GM21619 (cell line): ENCODE results near the gene LTBP3.
"Not testable (repeated sequence)": the region's sequence is repeated elsewhere in the genome, so short reads cannot be mapped to it uniquely, and the experiment has no call there.

ENCODE experiments used
- ATAC-seq: cut with Tn5 transposase; IDR thresholded peaks from one replicate; pipeline ENCODE4 v1.9.1; 2021; ENCODE audit not compliant: unreplicated experiment

The LTBP3 gene

DNA sequence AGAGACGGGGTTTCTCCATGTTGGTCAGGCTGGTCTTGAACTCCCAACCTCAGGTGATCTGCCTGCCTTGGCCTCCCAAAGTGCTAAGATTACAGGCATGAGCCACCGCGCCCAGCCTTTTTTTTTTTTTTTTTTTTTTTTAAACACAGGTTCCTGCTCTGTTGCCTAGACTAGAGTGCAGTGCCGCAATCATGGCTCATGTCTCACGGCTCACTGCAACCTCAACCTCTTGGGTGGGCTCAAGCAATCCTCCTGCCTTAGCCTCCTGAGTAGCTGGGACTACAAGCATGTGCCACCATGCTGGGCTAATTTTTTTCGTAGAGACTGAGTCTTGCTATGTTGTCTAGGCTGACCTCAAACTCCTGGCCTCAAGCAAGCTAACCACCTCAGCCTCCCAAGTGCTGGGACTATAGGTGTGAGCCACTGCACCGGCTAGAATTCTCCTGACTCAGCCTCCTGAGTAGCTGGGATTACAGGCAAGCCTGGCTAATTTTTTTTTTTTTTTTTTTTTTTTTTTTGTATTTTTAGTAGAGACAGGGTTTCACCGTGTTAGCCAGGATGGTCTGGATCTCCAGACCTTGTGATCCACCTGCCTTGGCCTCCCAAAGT is 39.1 kb downstream of the LTBP3 start:
- ATAC-seq = not testable (repeated sequence)

DNA sequence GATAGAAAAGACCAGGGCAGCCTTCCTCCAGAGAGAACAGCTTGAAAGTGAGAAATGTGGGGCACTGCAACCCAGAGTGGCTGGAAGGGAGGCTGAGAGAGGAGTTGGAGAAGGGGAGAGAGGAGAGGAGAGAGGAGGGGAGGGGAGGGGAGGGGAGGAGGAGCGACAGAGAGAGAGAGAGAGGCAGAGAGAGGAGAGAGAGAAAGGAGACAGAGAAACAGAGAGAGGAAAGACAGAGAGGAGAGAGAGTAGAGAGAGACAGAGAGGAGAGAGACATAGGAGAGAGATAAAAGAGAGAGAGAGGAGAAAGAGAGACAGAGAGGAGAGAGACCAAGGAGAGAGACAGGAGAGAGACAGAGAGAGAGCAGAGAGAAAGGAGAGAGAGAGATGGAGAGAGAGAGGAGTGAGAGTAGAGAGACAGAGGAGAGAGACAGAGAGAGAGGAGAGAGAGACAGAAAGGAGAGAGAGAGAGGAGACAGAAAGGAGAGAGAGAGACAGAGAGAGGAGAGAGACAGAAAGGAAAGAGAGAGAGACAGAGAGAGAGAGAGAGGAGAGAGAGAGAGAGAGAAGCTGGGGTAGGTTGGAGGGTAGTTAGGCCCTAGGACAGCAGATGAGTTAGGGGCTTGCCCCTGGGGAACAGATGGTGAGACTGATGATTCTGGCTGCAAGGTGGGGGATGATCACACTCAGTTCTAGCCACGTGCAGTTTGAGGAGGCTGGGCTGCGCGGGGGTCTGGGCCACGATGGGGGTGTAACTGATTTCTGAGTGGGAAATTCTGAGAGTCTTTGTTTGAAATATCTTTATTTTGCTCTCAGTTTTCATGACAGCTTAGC is 41.8 kb downstream of the LTBP3 start:
- no peak for ATAC-seq

DNA sequence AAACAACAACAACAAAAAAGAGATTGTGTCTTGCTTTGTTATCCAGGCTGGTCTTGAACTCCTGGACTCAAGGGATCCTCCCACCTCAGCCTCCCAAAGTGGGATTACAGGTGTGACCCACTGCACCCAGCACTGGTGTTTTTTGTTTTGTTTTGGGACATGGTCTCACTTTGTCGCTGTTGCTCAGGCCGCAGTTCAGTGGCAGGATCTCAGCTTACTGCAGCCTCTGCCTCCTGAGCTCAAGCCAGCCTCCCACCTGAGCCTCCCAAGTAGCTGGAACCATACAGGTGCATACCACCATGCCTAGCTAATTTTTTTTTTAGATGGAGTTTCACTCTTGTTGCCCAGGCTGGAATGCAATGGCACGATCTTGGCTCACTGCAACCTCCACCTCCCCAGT is 45.8 kb downstream of the LTBP3 start:
- ATAC-seq = not testable (repeated sequence)

DNA sequence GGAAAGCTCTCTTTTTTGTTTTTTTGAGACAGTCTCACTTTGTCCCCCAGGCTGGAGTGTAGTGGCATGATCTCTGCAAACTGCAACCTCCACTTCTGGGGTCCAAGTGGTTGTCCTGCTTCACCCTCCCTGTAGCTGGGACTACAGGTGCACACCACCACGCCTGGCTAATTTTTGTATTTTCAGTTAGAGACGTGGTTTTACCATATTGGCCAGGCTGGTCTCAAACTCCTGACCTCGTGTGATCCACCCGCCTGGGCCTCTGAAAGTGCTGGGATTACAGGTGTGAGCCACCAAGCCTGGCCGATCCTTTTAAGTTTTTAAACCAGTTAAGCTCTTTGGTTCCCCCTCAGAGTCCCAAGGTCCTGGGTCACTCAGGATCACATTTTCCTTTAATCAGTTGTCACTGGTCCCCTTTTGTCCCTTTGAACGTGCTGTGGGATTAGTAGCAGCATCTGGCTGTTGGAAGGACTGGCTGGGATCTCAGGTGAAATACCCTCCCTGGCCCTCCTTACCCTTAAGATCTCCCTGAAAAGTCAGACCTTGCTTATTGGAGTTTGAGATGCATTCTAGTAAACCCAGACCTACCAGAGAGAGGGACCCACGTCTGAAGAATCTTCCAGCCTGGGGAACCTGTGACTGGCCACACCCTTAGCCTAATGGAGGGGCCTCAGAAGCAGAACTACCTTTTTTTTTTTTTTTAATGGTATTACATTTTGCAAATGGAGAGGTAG is 51.2 kb downstream of the LTBP3 start:
- ATAC-seq = peak; percentile 33

DNA sequence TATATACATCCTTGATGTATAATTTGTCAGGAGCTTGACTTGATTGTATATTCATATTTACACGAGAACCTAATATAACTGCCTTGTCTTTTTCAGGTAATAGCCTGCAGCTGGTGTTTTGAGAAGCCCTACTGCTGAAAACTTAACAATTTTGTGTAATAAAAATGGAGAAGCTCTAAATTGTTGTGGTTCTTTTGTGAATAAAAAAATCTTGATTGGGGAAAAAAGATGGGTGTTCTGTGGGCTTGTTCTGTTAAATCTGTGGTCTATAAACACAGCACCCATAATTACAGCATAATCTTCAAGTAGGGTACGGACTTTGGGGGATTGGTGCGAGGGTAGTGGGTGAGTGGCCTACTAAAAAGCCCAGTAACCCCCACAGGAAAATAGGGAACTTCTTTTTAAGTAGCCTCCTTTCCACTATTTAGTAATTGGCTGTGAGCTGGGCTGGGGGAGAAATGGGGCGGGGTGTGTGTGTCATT is 51.8 kb downstream of the LTBP3 start:
- no peak for ATAC-seq

DNA sequence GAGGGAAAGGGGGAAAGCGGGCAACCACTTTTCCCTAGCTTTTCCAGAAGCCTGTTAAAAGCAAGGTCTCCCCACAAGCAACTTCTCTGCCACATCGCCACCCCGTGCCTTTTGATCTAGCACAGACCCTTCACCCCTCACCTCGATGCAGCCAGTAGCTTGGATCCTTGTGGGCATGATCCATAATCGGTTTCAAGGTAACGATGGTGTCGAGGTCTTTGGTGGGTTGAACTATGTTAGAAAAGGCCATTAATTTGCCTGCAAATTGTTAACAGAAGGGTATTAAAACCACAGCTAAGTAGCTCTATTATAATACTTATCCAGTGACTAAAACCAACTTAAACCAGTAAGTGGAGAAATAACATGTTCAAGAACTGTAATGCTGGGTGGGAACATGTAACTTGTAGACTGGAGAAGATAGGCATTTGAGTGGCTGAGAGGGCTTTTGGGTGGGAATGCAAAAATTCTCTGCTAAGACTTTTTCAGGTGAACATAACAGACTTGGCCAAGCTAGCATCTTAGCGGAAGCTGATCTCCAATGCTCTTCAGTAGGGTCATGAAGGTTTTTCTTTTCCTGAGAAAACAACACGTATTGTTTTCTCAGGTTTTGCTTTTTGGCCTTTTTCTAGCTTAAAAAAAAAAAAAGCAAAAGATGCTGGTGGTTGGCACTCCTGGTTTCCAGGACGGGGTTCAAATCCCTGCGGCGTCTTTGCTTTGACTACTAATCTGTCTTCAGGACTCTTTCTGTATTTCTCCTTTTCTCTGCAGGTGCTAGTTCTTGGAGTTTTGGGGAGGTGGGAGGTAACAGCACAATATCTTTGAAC is 52.5 kb downstream of the LTBP3 start:
- ATAC-seq = no peak

DNA sequence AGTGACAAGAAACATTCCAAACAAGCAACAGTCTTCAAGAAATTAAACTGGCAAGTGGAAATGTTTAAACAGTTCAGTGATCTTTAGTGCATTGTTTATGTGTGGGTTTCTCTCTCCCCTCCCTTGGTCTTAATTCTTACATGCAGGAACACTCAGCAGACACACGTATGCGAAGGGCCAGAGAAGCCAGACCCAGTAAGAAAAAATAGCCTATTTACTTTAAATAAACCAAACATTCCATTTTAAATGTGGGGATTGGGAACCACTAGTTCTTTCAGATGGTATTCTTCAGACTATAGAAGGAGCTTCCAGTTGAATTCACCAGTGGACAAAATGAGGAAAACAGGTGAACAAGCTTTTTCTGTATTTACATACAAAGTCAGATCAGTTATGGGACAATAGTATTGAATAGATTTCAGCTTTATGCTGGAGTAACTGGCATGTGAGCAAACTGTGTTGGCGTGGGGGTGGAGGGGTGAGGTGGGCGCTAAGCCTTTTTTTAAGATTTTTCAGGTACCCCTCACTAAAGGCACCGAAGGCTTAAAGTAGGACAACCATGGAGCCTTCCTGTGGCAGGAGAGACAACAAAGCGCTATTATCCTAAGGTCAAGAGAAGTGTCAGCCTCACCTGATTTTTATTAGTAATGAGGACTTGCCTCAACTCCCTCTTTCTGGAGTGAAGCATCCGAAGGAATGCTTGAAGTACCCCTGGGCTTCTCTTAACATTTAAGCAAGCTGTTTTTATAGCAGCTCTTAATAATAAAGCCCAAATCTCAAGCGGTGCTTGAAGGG is 53.3 kb downstream of the LTBP3 start:
- no peak for ATAC-seq

DNA sequence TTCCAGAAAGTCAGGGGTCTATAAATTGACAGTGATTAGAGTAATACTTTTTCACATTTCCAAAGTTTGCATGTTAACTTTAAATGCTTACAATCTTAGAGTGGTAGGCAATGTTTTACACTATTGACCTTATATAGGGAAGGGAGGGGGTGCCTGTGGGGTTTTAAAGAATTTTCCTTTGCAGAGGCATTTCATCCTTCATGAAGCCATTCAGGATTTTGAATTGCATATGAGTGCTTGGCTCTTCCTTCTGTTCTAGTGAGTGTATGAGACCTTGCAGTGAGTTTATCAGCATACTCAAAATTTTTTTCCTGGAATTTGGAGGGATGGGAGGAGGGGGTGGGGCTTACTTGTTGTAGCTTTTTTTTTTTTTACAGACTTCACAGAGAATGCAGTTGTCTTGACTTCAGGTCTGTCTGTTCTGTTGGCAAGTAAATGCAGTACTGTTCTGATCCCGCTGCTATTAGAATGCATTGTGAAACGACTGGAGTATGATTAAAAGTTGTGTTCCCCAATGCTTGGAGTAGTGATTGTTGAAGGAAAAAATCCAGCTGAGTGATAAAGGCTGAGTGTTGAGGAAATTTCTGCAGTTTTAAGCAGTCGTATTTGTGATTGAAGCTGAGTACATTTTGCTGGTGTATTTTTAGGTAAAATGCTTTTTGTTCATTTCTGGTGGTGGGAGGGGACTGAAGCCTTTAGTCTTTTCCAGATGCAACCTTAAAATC is 54.0 kb downstream of the LTBP3 start:
- no peak for ATAC-seq

DNA sequence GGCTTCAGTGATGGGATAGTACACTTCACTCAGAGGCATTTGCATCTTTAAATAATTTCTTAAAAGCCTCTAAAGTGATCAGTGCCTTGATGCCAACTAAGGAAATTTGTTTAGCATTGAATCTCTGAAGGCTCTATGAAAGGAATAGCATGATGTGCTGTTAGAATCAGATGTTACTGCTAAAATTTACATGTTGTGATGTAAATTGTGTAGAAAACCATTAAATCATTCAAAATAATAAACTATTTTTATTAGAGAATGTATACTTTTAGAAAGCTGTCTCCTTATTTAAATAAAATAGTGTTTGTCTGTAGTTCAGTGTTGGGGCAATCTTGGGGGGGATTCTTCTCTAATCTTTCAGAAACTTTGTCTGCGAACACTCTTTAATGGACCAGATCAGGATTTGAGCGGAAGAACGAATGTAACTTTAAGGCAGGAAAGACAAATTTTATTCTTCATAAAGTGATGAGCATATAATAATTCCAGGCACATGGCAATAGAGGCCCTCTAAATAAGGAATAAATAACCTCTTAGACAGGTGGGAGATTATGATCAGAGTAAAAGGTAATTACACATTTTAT is 54.7 kb downstream of the LTBP3 start:
- no peak for ATAC-seq

DNA sequence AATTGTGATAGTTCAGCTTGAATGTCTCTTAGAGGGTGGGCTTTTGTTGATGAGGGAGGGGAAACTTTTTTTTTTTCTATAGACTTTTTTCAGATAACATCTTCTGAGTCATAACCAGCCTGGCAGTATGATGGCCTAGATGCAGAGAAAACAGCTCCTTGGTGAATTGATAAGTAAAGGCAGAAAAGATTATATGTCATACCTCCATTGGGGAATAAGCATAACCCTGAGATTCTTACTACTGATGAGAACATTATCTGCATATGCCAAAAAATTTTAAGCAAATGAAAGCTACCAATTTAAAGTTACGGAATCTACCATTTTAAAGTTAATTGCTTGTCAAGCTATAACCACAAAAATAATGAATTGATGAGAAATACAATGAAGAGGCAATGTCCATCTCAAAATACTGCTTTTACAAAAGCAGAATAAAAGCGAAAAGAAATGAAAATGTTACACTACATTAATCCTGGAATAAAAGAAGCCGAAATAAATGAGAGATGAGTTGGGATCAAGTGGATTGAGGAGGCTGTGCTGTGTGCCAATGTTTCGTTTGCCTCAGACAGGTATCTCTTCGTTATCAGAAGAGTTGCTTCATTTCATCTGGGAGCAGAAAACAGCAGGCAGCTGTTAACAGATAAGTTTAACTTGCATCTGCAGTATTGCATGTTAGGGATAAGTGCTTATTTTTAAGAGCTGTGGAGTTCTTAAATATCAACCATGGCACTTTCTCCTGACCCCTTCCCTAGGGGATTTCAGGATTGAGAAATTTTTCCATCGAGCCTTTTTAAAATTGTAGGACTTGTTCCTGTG is 55.4 kb downstream of the LTBP3 start:
- ATAC-seq = no peak

DNA sequence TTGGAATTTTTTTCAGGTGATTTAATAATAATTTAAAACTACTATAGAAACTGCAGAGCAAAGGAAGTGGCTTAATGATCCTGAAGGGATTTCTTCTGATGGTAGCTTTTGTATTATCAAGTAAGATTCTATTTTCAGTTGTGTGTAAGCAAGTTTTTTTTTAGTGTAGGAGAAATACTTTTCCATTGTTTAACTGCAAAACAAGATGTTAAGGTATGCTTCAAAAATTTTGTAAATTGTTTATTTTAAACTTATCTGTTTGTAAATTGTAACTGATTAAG is 55.9 kb downstream of the LTBP3 start:
- no peak for ATAC-seq

DNA sequence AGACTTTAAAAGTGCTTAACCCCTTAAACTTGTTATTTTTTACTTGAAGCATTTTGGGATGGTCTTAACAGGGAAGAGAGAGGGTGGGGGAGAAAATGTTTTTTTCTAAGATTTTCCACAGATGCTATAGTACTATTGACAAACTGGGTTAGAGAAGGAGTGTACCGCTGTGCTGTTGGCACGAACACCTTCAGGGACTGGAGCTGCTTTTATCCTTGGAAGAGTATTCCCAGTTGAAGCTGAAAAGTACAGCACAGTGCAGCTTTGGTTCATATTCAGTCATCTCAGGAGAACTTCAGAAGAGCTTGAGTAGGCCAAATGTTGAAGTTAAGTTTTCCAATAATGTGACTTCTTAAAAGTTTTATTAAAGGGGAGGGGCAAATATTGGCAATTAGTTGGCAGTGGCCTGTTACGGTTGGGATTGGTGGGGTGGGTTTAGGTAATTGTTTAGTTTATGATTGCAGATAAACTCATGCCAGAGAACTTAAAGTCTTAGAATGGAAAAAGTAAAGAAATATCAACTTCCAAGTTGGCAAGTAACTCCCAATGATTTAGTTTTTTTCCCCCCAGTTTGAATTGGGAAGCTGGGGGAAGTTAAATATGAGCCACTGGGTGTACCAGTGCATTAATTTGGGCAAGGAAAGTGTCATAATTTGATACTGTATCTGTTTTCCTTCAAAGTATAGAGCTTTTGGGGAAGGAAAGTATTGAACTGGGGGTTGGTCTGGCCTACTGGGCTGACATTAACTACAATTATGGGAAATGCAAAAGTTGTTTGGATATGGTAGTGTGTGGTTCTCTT is 56.5 kb downstream of the LTBP3 start:
- ATAC-seq = no peak

DNA sequence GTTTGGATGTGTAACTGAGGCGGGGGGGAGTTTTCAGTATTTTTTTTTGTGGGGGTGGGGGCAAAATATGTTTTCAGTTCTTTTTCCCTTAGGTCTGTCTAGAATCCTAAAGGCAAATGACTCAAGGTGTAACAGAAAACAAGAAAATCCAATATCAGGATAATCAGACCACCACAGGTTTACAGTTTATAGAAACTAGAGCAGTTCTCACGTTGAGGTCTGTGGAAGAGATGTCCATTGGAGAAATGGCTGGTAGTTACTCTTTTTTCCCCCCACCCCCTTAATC is 57.0 kb downstream of the LTBP3 start:
- ATAC-seq = no peak

DNA sequence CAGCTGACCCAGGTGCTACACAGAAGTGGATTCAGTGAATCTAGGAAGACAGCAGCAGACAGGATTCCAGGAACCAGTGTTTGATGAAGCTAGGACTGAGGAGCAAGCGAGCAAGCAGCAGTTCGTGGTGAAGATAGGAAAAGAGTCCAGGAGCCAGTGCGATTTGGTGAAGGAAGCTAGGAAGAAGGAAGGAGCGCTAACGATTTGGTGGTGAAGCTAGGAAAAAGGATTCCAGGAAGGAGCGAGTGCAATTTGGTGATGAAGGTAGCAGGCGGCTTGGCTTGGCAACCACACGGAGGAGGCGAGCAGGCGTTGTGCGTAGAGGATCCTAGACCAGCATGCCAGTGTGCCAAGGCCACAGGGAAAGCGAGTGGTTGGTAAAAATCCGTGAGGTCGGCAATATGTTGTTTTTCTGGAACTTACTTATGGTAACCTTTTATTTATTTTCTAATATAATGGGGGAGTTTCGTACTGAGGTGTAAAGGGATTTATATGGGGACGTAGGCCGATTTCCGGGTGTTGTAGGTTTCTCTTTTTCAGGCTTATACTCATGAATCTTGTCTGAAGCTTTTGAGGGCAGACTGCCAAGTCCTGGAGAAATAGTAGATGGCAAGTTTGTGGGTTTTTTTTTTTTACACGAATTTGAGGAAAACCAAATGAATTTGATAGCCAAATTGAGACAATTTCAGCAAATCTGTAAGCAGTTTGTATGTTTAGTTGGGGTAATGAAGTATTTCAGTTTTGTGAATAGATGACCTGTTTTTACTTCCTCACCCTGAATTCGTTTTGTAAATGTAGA is 57.6 kb downstream of the LTBP3 start:
- ATAC-seq = no peak

DNA sequence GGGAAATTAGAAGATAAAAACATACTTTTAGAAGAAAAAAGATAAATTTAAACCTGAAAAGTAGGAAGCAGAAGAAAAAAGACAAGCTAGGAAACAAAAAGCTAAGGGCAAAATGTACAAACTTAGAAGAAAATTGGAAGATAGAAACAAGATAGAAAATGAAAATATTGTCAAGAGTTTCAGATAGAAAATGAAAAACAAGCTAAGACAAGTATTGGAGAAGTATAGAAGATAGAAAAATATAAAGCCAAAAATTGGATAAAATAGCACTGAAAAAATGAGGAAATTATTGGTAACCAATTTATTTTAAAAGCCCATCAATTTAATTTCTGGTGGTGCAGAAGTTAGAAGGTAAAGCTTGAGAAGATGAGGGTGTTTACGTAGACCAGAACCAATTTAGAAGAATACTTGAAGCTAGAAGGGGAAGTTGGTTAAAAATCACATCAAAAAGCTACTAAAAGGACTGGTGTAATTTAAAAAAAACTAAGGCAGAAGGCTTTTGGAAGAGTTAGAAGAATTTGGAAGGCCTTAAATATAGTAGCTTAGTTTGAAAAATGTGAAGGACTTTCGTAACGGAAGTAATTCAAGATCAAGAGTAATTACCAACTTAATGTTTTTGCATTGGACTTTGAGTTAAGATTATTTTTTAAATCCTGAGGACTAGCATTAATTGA is 58.3 kb downstream of the LTBP3 start:
- ATAC-seq = no peak

DNA sequence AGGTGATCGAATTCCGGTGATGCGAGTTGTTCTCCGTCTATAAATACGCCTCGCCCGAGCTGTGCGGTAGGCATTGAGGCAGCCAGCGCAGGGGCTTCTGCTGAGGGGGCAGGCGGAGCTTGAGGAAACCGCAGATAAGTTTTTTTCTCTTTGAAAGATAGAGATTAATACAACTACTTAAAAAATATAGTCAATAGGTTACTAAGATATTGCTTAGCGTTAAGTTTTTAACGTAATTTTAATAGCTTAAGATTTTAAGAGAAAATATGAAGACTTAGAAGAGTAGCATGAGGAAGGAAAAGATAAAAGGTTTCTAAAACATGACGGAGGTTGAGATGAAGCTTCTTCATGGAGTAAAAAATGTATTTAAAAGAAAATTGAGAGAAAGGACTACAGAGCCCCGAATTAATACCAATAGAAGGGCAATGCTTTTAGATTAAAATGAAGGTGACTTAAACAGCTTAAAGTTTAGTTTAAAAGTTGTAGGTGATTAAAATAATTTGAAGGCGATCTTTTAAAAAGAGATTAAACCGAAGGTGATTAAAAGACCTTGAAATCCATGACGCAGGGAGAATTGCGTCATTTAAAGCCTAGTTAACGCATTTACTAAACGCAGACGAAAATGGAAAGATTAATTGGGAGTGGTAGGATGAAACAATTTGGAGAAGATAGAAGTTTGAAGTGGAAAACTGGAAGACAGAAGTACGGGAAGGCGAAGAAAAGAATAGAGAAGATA is 59.0 kb downstream of the LTBP3 start, which contains the start of gene MALAT1:
MALAT1 (plus strand) TSS at position 69 of the 736 bp plus-strand sequence.
- peak; percentile 33 for ATAC-seq
